ENCODE results near the gene PDCD5.
A peak's percentile ranks its signal among the peaks of the same experiment; 100 is the strongest.
"Not testable (repeated sequence)": the region's sequence is repeated elsewhere in the genome, so short reads cannot be mapped to it uniquely, and the experiment has no call there.

The PDCD5 gene

GRCh38 chr19:32580353-32580900, 563 bp upstream of the PDCD5 start:
- no peak for DNase-seq

DNA sequence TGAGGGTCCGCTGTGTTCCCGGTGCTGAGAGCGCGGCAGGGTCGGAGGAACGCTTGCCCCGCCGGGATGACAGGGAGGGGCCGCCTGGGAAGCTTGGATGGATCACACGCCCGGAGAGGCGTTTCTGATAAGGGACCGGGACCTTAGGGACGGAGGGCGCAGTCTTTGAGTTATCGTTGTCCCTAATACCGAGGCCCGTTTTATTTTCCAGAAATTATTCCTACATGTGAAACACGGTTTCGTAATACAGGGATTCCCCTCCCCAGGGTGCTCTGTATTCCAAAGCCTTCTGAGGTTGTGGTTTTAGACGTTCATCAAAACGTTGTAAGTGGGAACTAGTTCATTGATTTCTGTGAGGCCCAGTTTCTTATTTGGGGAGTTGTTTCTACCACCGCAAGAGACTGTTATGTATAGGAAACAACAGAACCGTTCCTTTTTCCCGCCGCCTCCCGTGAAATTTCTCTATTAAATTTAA, 752 bp downstream of the PDCD5 start:
- no peak for DNase-seq

DNA sequence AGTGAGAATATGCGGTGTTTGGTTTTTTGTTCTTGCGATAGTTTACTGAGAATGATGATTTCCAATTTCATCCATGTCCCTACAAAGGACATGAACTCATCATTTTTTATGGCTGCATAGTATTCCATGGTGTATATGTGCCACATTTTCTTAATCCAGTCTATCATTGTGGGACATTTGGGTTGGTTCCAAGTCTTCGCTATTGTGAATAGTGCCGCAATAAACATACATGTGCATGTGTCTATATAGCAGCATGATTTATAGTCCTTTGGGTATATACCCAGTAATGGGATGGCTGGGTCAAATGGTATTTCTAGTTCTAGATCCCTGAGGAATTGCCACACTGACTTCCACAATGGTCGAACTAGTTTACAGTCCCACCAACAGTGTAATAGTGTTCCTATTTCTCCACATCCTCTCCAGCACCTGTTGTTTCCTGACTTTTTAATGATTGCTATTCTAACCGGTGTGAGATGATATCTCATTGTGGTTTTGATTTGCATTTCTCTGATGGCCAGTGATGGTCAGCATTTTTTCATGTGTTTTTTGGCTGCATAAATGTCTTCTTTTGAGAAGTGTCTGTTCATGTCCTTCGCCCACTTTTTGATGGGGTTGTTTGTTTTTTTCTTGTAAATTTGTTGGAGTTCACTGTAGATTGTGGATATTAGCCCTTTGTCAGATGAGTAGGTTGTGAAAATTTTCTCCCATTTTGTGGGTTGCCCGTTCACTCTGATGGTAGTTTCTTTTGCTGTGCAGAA, 6.9 kb downstream of the PDCD5 start:
- not testable (repeated sequence) for DNase-seq

DNA sequence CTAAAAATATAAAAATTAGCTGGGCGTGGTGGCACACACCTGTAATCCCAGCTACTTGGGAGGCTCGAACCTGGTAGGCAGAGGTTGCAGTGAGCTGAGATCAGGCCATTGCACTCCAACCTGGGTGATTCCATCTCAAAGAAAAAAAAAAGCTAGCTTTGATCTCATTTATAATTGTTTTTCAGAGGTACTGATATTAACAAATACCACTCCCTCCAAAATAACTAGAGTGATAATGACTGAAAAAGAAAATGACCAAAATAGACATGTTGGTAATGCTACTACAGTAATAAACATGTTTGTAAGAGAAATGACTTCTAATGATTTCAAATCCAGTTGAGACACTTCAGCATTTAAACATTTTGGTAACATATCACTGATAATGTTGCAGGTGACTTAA, 13.0 kb downstream of the PDCD5 start:
- DNase-seq = no peak

- DNase-seq = no peak
These were observed 14.5 kb downstream of the PDCD5 start for GRCh38 chr19:32595491-32595890.

- DNase-seq = no peak
These were observed 17.0 kb downstream of the PDCD5 start for GRCh38 chr19:32598022-32598421.

DNA sequence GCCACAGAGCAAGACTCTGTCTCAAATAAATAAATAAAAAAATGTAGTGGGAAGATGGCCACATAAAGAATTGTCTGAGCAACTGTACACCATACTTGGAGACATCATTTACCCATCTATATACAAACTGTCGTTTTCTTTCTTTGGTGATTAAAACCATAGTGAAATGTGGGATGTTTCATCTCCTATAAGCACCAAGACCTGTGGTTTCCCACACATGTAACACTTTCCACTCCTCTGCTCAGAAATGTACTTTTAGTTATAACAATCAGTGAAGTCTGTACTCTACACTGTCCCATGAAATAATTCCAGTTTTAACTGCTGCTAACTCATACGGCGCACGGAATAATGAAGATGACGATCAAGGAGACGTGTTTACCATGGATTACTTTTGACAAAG, 18.3 kb downstream of the PDCD5 start:
- DNase-seq = peak in 1 of 5 experiments; percentile 11

- DNase-seq = peak in 3 of 5 experiments; percentile 12 to 74 (median 17)
These were observed 18.8 kb downstream of the PDCD5 start for GRCh38 chr19:32599736-32600157.

DNA sequence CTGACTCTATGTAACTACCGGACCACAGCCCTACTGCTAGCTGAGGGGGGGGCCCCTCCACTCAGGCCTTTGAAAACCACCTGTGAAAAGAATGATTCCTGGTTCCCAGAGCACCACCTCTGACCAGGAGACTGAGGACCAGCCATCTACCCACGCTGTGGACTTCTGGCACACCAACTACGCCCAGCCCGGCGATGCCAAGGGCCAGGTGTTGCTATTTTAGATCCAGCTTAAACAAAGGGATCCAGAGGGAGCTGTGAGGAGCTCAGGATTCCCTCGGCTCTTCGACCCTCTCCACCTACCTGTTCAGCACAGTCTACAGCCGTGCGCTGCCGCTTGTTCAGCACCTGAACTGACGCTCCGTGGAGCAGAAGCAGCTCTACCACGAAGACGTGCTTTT, 23.0 kb downstream of the PDCD5 start:
- no peak for DNase-seq

GRCh38 chr19:32605544-32605943, 24.6 kb downstream of the PDCD5 start:
- DNase-seq = no peak

DNA sequence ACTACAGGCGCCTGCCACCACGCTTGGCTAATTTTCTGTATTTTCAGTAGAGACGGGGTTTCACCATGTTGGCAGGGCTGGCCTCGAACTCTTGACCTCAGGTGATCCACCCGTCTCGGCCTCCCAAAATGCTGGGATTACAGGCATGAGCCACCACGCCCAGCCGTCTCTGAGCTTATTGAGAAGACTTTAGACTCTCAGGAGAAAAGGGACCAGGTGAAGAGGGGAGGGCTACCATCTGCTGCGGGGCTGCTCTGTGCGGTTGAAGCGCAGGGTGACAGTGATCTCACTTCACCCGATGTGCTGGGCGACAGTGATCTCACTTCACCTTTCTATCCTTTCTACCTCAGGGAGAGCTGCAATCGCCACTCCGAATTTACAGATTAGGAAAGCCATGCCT, 25.3 kb downstream of the PDCD5 start:
- DNase-seq = no peak

DNA sequence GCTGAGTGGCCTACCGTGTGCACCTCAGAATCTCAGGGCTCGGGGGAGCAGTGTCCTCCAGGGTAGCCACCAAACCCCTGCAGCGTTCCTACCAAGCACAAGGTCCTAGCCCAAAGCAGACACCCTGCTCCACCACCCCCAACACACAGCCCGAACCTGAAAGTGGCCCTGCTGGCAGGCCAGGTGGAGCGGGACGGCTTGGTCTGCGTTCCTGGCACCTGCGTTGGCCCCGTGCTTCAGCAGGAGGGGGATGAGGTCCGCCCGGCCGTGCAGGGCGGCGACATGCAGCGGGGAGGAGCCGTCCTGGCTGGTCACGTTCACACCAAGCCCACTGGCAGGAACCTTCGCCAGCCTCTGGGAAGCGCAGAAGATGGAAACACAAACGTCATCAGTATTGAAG, 26.5 kb downstream of the PDCD5 start:
- DNase-seq = no peak

- no peak for DNase-seq
These were observed 30.2 kb downstream of the PDCD5 start for GRCh38 chr19:32611161-32611560.

- no peak for DNase-seq
These were observed 32.0 kb downstream of the PDCD5 start for GRCh38 chr19:32613008-32613407.

DNA sequence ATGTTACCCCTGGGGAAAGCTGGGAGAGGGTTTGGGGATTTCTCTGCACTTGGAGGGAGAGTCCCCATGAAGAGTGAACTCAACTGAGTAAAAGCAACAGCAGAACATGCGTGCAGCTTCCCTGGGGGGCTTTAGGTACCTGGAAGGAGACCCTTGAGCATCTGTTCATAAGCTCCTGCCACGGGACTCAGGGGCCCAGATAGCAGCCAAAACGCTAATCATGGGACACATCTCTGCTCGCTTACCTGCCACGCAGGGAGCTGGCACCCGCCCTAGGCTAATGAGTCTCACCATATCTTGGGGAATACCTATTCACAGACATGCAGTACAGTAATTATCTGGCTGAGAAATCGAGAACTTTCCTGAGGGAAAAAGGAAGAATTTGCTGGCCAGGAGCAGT, 33.9 kb downstream of the PDCD5 start:
- DNase-seq = no peak

DNA sequence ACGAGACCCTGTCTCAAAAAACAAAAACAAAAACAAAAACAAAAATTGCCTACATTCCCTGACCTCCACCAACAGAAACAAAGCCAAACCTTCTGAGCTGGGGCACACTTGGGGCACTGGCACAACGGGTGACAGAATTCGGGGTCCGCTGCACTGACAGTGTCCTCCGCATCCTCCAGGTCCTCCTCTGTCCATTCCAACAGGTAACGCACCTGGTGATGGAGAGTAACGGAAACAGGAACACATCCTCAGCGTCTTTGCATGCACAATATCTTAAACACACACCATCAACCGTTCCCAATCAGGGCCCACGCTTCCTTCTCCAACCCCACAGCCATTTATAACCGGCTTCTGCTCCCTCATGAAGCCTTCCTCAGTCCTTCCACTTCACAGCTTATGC, 34.6 kb downstream of the PDCD5 start:
- DNase-seq = no peak

DNA sequence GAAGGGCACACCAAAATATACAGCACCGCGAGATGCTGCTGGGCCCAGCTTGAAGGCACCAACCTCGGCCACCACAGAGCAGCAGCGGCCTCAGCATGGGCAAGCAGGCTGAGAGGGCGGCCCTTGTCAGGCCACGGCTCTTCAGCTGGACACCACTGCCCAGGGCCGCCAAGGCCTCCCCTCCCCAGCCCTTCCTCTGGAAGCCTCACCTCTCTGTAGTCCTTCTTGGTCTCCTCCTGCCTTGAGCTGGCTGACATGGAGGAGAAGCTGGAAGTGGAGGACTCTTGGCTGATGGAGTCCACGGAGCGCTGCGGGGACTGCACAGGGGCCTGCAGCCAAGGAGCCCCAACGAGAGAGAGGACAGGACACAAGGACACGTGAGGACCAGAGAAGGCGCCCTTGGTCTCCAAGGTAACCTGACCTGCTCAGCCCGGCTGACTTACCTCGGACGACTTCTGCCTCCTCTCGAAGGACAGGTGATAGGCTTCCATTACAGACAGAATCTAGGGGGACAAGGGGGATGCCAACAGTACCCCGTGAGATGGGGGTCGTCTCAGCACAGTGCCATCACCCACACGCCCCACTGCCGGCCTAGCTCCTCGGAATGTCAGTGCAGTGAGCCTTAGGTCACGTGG, 38.2 kb downstream of the PDCD5 start:
- DNase-seq = no peak

GRCh38 chr19:32622002-32622401, 41.0 kb downstream of the PDCD5 start:
- no peak for DNase-seq

- no peak for DNase-seq
These were observed 43.4 kb downstream of the PDCD5 start for GRCh38 chr19:32624410-32624809.

DNA sequence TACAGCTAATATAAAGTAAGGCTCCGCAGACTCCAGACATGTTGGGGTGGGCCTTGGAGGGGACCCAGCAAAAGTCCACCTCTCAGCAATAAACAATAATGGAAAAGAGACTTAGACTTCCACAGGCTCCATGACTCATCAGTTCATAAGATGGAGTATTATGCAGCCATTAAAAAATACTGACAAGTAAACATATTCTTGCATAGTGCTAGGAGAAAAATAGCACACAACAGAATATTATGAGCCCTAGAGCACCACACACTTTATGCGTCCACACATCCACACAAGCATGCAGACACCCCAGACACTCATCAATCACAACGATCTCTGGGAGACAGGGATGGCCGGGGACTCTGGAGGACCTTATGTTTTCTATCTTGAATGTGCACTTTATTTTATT, 46.0 kb downstream of the PDCD5 start:
- no peak for DNase-seq

- no peak for DNase-seq
These were observed 46.8 kb downstream of the PDCD5 start for GRCh38 chr19:32627714-32628270.

DNA sequence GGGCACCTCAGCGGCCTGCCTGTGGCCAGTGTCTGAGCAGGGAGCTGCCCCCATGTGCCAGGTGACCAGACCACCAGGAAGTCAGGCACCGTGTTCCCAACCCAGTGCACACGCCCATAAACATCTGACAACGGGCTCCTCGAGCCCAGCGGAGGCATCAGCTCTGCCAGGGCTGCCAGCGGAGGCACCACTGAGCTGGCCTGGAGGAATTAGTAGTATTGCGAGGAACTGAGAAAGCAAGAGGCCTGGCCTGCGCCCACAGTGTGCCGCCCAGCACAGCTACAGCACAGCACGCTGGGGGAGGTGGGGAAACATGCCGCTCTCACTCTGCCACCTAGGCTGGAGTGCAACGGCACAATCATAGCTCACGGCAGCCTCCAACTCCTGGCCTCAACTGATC, 49.3 kb downstream of the PDCD5 start:
- DNase-seq = no peak

DNA sequence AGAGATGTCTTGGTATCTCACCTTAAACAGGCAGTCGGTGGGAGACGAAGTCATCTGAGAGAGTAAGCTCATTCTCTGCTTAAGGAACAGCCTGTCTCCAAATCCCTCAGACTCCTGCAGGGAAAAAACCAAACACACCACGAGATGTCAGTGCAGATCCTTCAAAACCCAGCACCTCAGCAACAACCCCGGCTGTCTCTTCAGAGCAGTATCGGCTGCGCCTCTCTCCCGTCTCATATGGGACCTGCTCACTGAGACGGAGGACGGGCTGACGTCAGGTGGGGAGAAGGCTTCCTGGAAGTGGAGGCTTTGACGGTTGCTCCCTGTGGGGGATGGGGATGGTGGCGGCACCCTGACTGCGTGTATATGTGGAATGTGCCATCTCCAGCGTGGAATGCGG, 50.4 kb downstream of the PDCD5 start:
- DNase-seq = no peak

All from T-helper 2 cell (primary cell).